Thyroid gland (tissue), 4 donors: ENCODE results near the gene CAPRIN1. TPM values are rescaled to one million over a fixed set of nuclear protein-coding genes. Genes with fewer than 3 reads are reported as not detected.
"Not testable (repeated sequence)": the region's sequence is repeated elsewhere in the genome, so short reads cannot be mapped to it uniquely, and the experiment has no call there.

Experiments used
- DNase-seq, 2 donors: peaks; one replicate each; pipeline ENCODE4 v3.0.0-alpha.2; 2019
- H3K27ac ChIP-seq, 3 donors: fragments of 200-600 bp; sonication (generic); 1 replicate in 2 of 3; 2 replicates in 1 of 3; pipeline ENCODE4 v1.5.1; 2016 to 2019; ENCODE audit warnings: mild to moderate bottlenecking in 1 of 3, moderate library complexity in 1 of 3
- H3K27me3 ChIP-seq: fragments of 200-600 bp; sonication (generic); one replicate; pipeline ENCODE4 v1.5.1; 2019
- H3K36me3 ChIP-seq, 2 donors: fragments of 200-600 bp; sonication (generic); one replicate each; pipeline ENCODE4 v1.5.1; 2016 to 2019
- H3K4me1 ChIP-seq, 2 donors: fragments of 200-600 bp; sonication (generic); one replicate each; pipeline ENCODE4 v1.5.1; 2017 to 2019
- H3K4me3 ChIP-seq, 3 donors: fragments of 200-600 bp; sonication (generic); replicated peaks in 1 of 3; 1 replicate in 2 of 3; 2 replicates in 1 of 3; pipeline ENCODE4 v1.5.1; 2016; ENCODE audit warnings: mild to moderate bottlenecking in 1 of 3
- H3K9me3 ChIP-seq: fragments of 200-600 bp; sonication (generic); one replicate; pipeline ENCODE4 v1.5.1; 2017
- POLR2A ChIP-seq, 2 donors: fragments of 450-650 bp; IDR thresholded peaks; one replicate each; pipeline ENCODE4 v1.6.1; 2017; ENCODE audit warnings: antibody characterized with exemption in 2 of 2, mild to moderate bottlenecking in 2 of 2, moderate library complexity in 1 of 2
- WGBS, 2 donors: methylation state at CpG; one replicate each; pipeline ENCODE4 v1.1.5; 2017; 5-methylcytosine and 5-hydroxymethylcytosine counted together
- intact Hi-C: fragments of 100-400 bp; cut with DNase I; formaldehyde crosslinking; loops from one replicate; pipeline ENCODE4 v1.15.1; 2023
- total RNA-seq, 4 donors: library from RNA; depleted of rRNA; stranded (reverse); fragments of >200 nt; gene quantifications; one replicate each; pipeline ENCODE4 v1.2.3, GENCODE V29; 2016
- TF ChIP-seq, protein P1 (sequence below), 6 experiments: fragments of 200-600 bp in 3 of 6; fragments of 450-650 bp in 3 of 6; sonication (generic) in 3 of 6; IDR thresholded peaks; one replicate each; pipeline ENCODE4 v1.5.1; 2016 to 2019; ENCODE audit warnings: antibody characterized with exemption in 6 of 6, mild to moderate bottlenecking in 2 of 6, inconsistent platforms in 1 of 6, moderate library complexity in 1 of 6

Gene CAPRIN1
- total RNA-seq, 4 donors from 2014 or later: 164 to 207 (median 180) TPM

- no peak for TF ChIP-seq POLR2A (IDR thresholded peaks at IDR 0.05)
- TF ChIP-seq, protein P1, sequence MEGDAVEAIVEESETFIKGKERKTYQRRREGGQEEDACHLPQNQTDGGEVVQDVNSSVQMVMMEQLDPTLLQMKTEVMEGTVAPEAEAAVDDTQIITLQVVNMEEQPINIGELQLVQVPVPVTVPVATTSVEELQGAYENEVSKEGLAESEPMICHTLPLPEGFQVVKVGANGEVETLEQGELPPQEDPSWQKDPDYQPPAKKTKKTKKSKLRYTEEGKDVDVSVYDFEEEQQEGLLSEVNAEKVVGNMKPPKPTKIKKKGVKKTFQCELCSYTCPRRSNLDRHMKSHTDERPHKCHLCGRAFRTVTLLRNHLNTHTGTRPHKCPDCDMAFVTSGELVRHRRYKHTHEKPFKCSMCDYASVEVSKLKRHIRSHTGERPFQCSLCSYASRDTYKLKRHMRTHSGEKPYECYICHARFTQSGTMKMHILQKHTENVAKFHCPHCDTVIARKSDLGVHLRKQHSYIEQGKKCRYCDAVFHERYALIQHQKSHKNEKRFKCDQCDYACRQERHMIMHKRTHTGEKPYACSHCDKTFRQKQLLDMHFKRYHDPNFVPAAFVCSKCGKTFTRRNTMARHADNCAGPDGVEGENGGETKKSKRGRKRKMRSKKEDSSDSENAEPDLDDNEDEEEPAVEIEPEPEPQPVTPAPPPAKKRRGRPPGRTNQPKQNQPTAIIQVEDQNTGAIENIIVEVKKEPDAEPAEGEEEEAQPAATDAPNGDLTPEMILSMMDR (IDR thresholded peaks at IDR 0.05): no peak
- H3K27ac ChIP-seq: no peak overlapping the region
- DNase-seq: no peak
- no peaks in the 10 kb centered on the region for H3K9me3 ChIP-seq
- H3K27me3 ChIP-seq: no peaks in the 10 kb centered on the region
- no peaks in the 10 kb centered on the region for H3K4me1 ChIP-seq
- intact Hi-C loops: no loop called here
- H3K4me3 ChIP-seq: no peak overlapping the region
- peaks cover 57 to 70% of the 10 kb centered on the region in 2 donors for H3K36me3 ChIP-seq
- 79 to 83% methylated on average over 4 of the region's 4 CpGs for WGBS, 2 donors
These were observed 29.1 kb downstream of the CAPRIN1 start for GRCh38 chr11:34080609-34081008.

DNA sequence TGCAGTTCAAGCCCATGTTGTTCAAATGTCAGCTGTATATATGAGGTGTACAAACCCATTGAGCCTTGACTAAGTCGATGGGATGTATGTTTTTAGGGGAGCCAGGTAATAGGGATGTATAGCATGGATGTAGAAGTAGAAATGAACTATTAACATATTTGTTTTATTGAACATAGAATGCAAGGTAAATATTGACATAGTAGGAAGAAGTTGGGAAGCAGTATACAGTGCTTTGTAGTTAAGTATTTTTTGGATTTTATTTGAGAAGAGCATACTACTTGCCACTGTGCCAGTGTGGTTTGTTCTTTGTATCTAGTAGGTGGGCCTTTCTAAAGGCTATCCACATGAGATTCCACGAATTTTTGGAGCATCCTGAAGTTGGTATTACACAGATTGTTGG, 33.1 kb downstream of the CAPRIN1 start:
- H3K9me3 ChIP-seq: no peaks in the 10 kb centered on the region
- H3K4me1 ChIP-seq: no peaks in the 10 kb centered on the region
- no peak overlapping the region for H3K4me3 ChIP-seq
- TF ChIP-seq POLR2A (IDR thresholded peaks at IDR 0.05): no peak
- TF ChIP-seq, protein P1 (IDR thresholded peaks at IDR 0.05): no peak
- DNase-seq: no peak
- no peaks in the 10 kb centered on the region for H3K27me3 ChIP-seq
- intact Hi-C loops: no loop called here
- no peak overlapping the region for H3K27ac ChIP-seq
- 81 to 88% methylated on average over 2 of the region's 2 CpGs for WGBS, 2 donors
- H3K36me3 ChIP-seq: peaks cover 75 to 79% of the 10 kb centered on the region in 2 donors

- H3K36me3 ChIP-seq: peaks cover 76 to 84% of the 10 kb centered on the region in 2 donors
These were observed 35.2 kb downstream of the CAPRIN1 start for GRCh38 chr11:34086554-34087283.

GRCh38 chr11:34091825-34092224, 40.3 kb downstream of the CAPRIN1 start:
- 90 to 95% methylated on average over 1 of the region's 1 CpG for WGBS, 2 donors
- TF ChIP-seq, protein P1 (IDR thresholded peaks at IDR 0.05): no peak
- TF ChIP-seq POLR2A (IDR thresholded peaks at IDR 0.05): no peak
- Histone ChIP-seq H3K9me3 (no peaks in the 10 kb centered on the region), H3K4me1 (no peaks in the 10 kb centered on the region), H3K27me3 (no peaks in the 10 kb centered on the region), H3K4me3 (no peak overlapping the region), H3K27ac (no peak overlapping the region), H3K36me3 (peaks cover 73 to 83% of the 10 kb centered on the region in 2 donors)
- DNase-seq: no peak
- intact Hi-C loops: no loop called here

More at GRCh38 chr11:34086554-34087283, 35.2 kb downstream of the CAPRIN1 start:
- Histone ChIP-seq H3K27ac (no peak overlapping the region), H3K27me3 (no peaks in the 10 kb centered on the region), H3K4me3 (no peak overlapping the region), H3K4me1 (no peaks in the 10 kb centered on the region), H3K9me3 (no peaks in the 10 kb centered on the region)
- no peak for TF ChIP-seq POLR2A (IDR thresholded peaks at IDR 0.05)
- TF ChIP-seq, protein P1 (IDR thresholded peaks at IDR 0.05): no peak
- no peak for DNase-seq
- intact Hi-C loops: no loop called here
- 93 to 94% methylated on average over 4 of the region's 4 CpGs for WGBS, 2 donors

DNA sequence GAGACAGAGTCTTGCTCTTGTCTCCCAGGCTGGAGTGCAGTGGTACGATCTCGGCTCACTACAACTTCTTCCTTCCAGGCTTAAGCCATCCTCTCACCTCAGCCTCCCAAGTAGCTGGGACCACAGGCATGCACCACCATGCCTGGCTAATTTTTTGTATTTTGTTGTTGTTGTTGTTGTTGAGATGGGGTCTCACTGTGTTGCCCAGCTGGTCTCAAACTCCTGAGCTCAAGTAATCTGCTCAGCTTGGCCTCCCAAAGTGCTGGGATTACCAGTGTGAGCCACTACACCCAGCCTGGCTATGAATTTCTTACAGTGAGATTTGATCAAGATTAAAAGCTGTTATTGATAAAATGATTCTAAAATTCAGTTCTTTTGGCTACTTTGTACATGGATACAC, 43.4 kb downstream of the CAPRIN1 start:
- intact Hi-C loops, H3K9me3 ChIP-seq, DNase-seq, H3K27ac ChIP-seq, H3K4me3 ChIP-seq, H3K4me1 ChIP-seq, H3K27me3 ChIP-seq: not testable (repeated sequence)
- WGBS, 2 donors: 94 to 97% methylated on average over 2 of the region's 2 CpGs
- peaks cover 75 to 88% of the 10 kb centered on the region in 2 donors for H3K36me3 ChIP-seq
